Measurements from ENCODE around the gene DOLK. TPM values are rescaled to one million over a fixed set of nuclear protein-coding genes. Genes with fewer than 3 reads are reported as not detected.

Gene DOLK
- total RNA-seq, 1 experiment from 2014 or later, result 12.0 TPM

DNA sequence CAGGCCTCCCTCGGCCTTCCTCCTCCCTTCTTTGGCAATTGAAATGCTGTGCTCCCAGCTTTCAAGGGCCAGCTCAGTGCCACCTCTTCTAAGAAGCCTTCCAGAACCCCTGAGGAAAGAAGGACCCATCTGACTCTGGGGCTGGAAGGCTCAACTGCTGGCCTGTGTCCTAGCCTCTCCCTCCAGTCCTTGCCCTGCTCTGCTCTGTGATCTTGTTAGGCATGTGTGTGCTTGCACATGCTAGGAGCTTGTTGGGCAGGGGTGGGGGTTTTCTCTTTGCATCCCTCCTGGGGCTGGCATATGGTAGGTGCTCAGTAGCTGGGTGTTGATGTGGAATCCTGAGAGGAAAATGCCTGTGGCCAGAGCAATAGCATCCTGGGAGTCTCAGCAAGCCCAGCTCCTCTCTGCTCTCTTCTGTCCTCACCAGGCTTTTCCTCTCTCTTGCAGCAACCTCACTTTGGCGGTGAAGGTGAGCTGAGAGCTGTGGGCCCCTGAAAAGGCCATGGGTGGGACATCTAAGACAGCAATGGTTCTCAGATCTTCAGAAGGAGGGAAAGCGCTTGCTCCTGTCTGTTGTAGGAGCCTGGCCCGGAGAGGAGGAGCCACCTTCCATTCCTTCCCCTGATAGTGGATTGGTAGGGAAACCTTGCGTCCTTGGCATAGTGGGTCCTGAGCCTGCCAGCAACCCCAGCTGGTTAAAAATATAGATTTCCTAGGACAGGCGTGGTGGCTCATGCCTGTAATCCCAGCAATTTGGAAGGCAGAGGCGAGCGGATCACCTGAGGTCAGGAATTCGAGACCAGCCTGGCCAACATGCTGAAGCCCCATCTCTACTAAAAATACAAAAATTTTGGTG, 9.9 kb downstream of the DOLK start:
- CTCF ChIA-PET, result interaction anchor here (1.1 to 1.7 kb wide), 2 partner anchors 9 to 74 kb away, joined by 3 to 6 read pairs; no protein-coding TSS in a partner anchor
- H3K9me2 ChIP-seq (ENCODE audit: insufficient read depth), result no peaks in the 10 kb centered on the region
- no peaks in the 10 kb centered on the region for H3K36me3 ChIP-seq (ENCODE audit: control insufficient read depth in 1 of 2, insufficient read depth in 2 of 2, low read length in 2 of 2)
- H2AFZ ChIP-seq (ENCODE audit: low read depth, low read length, poor library complexity, severe bottlenecking), result no peak overlapping the region
- no peaks in the 10 kb centered on the region for H3K9me3 ChIP-seq (ENCODE audit: control insufficient read depth in 1 of 2, insufficient read depth in 1 of 2, low read depth in 1 of 2, low read length in 2 of 2)
- RAD21 ChIA-PET (ENCODE audit: low non-redundant PET in 1 of 2, low total read pairs in 2 of 2, uncharacterized antibody in 2 of 2, unreplicated experiment in 2 of 2), result no interaction called here
- no peaks in the 10 kb centered on the region for H3K79me2 ChIP-seq (ENCODE audit: insufficient read depth, low read length)
- H3K4me3 ChIP-seq (replicated peaks in 1 of 2; ENCODE audit: low read depth in 1 of 2, low read length in 2 of 2), result no peak overlapping the region
- POLR2A ChIA-PET, result no interaction called here
- no peaks in the 10 kb centered on the region for H3K27me3 ChIP-seq (ENCODE audit: insufficient read depth, low read length)
- no peaks in the 10 kb centered on the region for H4K20me1 ChIP-seq (ENCODE audit: insufficient read depth)
- H3K27ac ChIP-seq (ENCODE audit: low read depth, low read length), result no peak overlapping the region
- BruUV-seq (replicated peaks), result no TSS peak
- TF ChIP-seq ZNF274 (IDR thresholded peaks at IDR 0.05; ENCODE audit: low read depth, low read length), result no peak
- no peak for TF ChIP-seq EGR1 (IDR thresholded peaks at IDR 0.05; ENCODE audit: low read depth)
- no peak for TF ChIP-seq SRF (IDR thresholded peaks at IDR 0.05; ENCODE audit: low read depth)
- no peak for TF ChIP-seq POLR2A (IDR thresholded peaks at IDR 0.05; ENCODE audit: borderline replicate concordance, extremely low read depth, insufficient read depth, insufficient read length)
- TF ChIP-seq, protein P1, sequence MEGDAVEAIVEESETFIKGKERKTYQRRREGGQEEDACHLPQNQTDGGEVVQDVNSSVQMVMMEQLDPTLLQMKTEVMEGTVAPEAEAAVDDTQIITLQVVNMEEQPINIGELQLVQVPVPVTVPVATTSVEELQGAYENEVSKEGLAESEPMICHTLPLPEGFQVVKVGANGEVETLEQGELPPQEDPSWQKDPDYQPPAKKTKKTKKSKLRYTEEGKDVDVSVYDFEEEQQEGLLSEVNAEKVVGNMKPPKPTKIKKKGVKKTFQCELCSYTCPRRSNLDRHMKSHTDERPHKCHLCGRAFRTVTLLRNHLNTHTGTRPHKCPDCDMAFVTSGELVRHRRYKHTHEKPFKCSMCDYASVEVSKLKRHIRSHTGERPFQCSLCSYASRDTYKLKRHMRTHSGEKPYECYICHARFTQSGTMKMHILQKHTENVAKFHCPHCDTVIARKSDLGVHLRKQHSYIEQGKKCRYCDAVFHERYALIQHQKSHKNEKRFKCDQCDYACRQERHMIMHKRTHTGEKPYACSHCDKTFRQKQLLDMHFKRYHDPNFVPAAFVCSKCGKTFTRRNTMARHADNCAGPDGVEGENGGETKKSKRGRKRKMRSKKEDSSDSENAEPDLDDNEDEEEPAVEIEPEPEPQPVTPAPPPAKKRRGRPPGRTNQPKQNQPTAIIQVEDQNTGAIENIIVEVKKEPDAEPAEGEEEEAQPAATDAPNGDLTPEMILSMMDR (IDR thresholded peaks at IDR 0.05 in 2 of 3, conservative IDR thresholded peaks at IDR 0.05 in 1 of 3; ENCODE audit: borderline replicate concordance in 1 of 3, insufficient read depth in 1 of 3, low read depth in 2 of 3, low read length in 2 of 3), result no peak
- TF ChIP-seq, protein P2, sequence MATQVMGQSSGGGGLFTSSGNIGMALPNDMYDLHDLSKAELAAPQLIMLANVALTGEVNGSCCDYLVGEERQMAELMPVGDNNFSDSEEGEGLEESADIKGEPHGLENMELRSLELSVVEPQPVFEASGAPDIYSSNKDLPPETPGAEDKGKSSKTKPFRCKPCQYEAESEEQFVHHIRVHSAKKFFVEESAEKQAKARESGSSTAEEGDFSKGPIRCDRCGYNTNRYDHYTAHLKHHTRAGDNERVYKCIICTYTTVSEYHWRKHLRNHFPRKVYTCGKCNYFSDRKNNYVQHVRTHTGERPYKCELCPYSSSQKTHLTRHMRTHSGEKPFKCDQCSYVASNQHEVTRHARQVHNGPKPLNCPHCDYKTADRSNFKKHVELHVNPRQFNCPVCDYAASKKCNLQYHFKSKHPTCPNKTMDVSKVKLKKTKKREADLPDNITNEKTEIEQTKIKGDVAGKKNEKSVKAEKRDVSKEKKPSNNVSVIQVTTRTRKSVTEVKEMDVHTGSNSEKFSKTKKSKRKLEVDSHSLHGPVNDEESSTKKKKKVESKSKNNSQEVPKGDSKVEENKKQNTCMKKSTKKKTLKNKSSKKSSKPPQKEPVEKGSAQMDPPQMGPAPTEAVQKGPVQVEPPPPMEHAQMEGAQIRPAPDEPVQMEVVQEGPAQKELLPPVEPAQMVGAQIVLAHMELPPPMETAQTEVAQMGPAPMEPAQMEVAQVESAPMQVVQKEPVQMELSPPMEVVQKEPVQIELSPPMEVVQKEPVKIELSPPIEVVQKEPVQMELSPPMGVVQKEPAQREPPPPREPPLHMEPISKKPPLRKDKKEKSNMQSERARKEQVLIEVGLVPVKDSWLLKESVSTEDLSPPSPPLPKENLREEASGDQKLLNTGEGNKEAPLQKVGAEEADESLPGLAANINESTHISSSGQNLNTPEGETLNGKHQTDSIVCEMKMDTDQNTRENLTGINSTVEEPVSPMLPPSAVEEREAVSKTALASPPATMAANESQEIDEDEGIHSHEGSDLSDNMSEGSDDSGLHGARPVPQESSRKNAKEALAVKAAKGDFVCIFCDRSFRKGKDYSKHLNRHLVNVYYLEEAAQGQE (IDR thresholded peaks at IDR 0.05; ENCODE audit: low read depth), result no peak
- TF ChIP-seq ZFX (IDR thresholded peaks at IDR 0.05), result no peak
- TF ChIP-seq, protein P3, sequence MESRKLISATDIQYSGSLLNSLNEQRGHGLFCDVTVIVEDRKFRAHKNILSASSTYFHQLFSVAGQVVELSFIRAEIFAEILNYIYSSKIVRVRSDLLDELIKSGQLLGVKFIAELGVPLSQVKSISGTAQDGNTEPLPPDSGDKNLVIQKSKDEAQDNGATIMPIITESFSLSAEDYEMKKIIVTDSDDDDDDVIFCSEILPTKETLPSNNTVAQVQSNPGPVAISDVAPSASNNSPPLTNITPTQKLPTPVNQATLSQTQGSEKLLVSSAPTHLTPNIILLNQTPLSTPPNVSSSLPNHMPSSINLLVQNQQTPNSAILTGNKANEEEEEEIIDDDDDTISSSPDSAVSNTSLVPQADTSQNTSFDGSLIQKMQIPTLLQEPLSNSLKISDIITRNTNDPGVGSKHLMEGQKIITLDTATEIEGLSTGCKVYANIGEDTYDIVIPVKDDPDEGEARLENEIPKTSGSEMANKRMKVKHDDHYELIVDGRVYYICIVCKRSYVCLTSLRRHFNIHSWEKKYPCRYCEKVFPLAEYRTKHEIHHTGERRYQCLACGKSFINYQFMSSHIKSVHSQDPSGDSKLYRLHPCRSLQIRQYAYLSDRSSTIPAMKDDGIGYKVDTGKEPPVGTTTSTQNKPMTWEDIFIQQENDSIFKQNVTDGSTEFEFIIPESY (IDR thresholded peaks at IDR 0.05; ENCODE audit: extremely low read depth, insufficient replicate concordance, low read length), result no peak
- TF ChIP-seq, protein P4, sequence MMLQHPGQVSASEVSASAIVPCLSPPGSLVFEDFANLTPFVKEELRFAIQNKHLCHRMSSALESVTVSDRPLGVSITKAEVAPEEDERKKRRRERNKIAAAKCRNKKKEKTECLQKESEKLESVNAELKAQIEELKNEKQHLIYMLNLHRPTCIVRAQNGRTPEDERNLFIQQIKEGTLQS (IDR thresholded peaks at IDR 0.05), result no peak
- no peak for TF ChIP-seq POLR2AphosphoS5 (IDR thresholded peaks at IDR 0.05; ENCODE audit: low read depth, low read length)
- TF ChIP-seq TCF7L2 (IDR thresholded peaks at IDR 0.05; ENCODE audit: borderline replicate concordance, extremely low read depth, insufficient read depth, insufficient read length), result no peak
- TF ChIP-seq EZH2 (IDR thresholded peaks at IDR 0.05), result no peak
- no peak for TF ChIP-seq RAD21 (IDR thresholded peaks at IDR 0.05; ENCODE audit: low read depth)
- H3K4me2 ChIP-seq (ENCODE audit: low read length), result no peak overlapping the region
- DNase-seq (ENCODE audit: low read depth, low spot score), result no peak
- no peaks in the 10 kb centered on the region for H3K4me1 ChIP-seq (ENCODE audit: control insufficient read depth in 1 of 2, insufficient read depth in 2 of 2, low read length in 2 of 2)
- H3K9ac ChIP-seq (ENCODE audit: low read length), result no peak overlapping the region
- ATAC-seq, result no peak
- intact Hi-C loops (cut with micrococcal nuclease), result no loop called here
